ENCODE measurements around the gene CAPN9.
"Not testable (repeated sequence)": the region's sequence is repeated elsewhere in the genome, so short reads cannot be mapped to it uniquely, and the experiment has no call there.

Gene CAPN9

GRCh38 chr1:230749150-230749549, 2.0 kb downstream of the CAPN9 start:
- no peak for DNase-seq

GRCh38 chr1:230749635-230750034, 2.4 kb downstream of the CAPN9 start:
- DNase-seq, result no peak

- no peak for DNase-seq
Observed at GRCh38 chr1:230750576-230750975, 3.4 kb downstream of the CAPN9 start.

- DNase-seq, result no peak
Observed at GRCh38 chr1:230750986-230751625, 3.9 kb downstream of the CAPN9 start.

- no peak for DNase-seq
Observed at GRCh38 chr1:230752407-230752806, 5.2 kb downstream of the CAPN9 start.

- DNase-seq, result no peak
Observed at GRCh38 chr1:230753191-230753585, 6.0 kb downstream of the CAPN9 start.

- DNase-seq, result peak; percentile 40
Observed at GRCh38 chr1:230753586-230754251, 6.5 kb downstream of the CAPN9 start.

- no peak for DNase-seq
Observed at GRCh38 chr1:230754796-230755195, 7.6 kb downstream of the CAPN9 start.

- no peak for DNase-seq
Observed at GRCh38 chr1:230757856-230758708, 10.9 kb downstream of the CAPN9 start.

- no peak for DNase-seq
Observed at GRCh38 chr1:230758709-230759368, 11.7 kb downstream of the CAPN9 start.

GRCh38 chr1:230759369-230760065, 12.3 kb downstream of the CAPN9 start:
- DNase-seq, result no peak

GRCh38 chr1:230760360-230760827, 13.2 kb downstream of the CAPN9 start:
- no peak for DNase-seq

- no peak for DNase-seq
Observed at GRCh38 chr1:230761443-230762167, 14.4 kb downstream of the CAPN9 start.

GRCh38 chr1:230763927-230764591, 16.9 kb downstream of the CAPN9 start:
- no peak for DNase-seq

GRCh38 chr1:230766318-230766717, 19.1 kb downstream of the CAPN9 start:
- DNase-seq, result no peak

GRCh38 chr1:230767859-230768612, 20.8 kb downstream of the CAPN9 start:
- DNase-seq, result not testable (repeated sequence)

GRCh38 chr1:230768903-230769570, 21.8 kb downstream of the CAPN9 start:
- no peak for DNase-seq

GRCh38 chr1:230770317-230770716, 23.1 kb downstream of the CAPN9 start:
- no peak for DNase-seq

- no peak for DNase-seq
Observed at GRCh38 chr1:230771773-230772354, 24.7 kb downstream of the CAPN9 start.
